ENCODE measurements around the gene GALNT17. TPM values are rescaled to one million over a fixed set of nuclear protein-coding genes. Genes with fewer than 3 reads are reported as not detected.

Gene GALNT17
- total and polyA plus RNA-seq, 12 donors: 0.94 to 37.5 (median 8.1) TPM

DNA sequence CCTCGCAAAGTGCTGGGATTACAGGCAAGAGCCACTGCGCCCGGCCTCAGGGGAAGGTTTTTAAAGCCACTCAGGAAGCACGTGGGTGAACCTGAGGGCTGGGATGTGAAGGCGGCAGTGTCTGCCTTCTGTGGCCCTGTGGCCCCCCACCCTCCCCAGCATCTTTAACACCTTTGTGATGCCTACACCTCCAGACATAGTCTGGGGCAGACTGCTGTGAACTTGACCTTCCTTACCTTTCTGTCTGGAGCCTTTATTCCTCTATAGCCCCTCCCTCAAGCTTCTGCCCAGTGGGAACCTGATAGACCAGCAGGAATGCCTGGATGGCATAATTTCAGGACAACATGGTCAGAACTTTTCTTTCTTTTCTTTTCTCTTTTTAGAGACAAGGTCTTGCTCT lies 550.2 kb downstream of the GALNT17 start:
- H3K27ac ChIP-seq: no peak overlapping the region
- H3K9me3 ChIP-seq (replicated peaks in 1 of 3): no peaks in the 10 kb centered on the region
- H3K4me1 ChIP-seq (replicated peaks in 1 of 2): peaks cover 0 to 6% of the 10 kb centered on the region in 2 donors
- no peak for TF ChIP-seq POLR2A (IDR thresholded peaks at IDR 0.05)
- TF ChIP-seq, protein P1, sequence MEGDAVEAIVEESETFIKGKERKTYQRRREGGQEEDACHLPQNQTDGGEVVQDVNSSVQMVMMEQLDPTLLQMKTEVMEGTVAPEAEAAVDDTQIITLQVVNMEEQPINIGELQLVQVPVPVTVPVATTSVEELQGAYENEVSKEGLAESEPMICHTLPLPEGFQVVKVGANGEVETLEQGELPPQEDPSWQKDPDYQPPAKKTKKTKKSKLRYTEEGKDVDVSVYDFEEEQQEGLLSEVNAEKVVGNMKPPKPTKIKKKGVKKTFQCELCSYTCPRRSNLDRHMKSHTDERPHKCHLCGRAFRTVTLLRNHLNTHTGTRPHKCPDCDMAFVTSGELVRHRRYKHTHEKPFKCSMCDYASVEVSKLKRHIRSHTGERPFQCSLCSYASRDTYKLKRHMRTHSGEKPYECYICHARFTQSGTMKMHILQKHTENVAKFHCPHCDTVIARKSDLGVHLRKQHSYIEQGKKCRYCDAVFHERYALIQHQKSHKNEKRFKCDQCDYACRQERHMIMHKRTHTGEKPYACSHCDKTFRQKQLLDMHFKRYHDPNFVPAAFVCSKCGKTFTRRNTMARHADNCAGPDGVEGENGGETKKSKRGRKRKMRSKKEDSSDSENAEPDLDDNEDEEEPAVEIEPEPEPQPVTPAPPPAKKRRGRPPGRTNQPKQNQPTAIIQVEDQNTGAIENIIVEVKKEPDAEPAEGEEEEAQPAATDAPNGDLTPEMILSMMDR (IDR thresholded peaks at IDR 0.05): no peak
- no peak overlapping the region for H3K4me3 ChIP-seq
- 82 to 87% (median 85%) methylated on average over 3 to 5 of the region's 5 CpGs for WGBS, 4 donors
- no peaks in the 10 kb centered on the region for H3K27me3 ChIP-seq
- intact Hi-C loops (cut with DNase I): no loop called here
- no peaks in the 10 kb centered on the region for H3K36me3 ChIP-seq (replicated peaks in 1 of 2)
- no peak for DNase-seq

DNA sequence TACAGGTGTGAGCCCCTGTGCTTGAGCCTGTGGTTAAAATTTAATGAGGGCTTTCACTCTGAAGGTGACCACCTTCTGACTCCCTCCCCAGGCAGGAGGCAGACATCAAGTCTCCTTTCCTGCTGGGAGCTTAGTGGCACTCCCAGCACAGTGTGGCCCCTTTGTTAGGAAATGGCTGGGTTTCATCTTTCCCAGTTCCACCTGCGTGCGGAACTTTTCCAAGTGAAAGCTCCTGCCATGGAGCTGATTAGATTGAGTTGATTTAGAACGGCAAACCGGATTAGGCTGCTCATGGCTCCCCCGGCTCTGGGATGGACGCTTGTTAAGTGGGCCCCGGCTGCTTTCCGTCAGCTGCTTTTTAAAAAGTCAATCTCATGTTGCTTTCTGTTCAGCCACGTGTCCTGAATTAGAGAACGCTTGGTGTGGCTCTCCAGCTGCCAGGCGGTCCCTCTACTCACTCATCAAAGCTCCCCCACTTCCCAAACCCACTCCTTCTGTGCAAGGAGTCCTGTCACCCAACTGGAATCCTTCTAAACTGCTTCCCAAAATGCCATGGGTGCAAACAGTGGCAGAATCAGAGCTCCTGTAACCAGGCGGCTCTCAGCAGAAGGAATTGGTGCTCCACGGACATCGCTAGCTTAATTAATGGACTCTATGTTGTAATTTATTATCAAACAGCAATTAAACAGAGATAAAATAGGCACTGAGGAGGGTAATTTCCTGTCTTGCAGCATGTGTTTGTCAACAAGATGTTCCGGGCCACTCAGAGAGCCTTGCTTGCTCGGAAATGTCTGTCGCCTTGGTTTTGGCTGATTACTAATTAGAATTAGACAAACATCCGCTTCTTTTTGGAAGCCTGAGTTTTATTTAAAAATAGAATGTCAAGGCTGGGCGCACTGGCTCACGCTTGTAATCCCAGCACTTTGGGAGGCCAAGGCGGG lies 551.2 kb downstream of the GALNT17 start:
- peak overlapping the region in 1 of 5 donors; percentile 61 for H3K27ac ChIP-seq
- no peaks in the 10 kb centered on the region for H3K27me3 ChIP-seq
- H3K4me1 ChIP-seq (replicated peaks in 1 of 2): peaks cover 0 to 6% of the 10 kb centered on the region in 2 donors
- DNase-seq: peak in 4 of 7 donors; percentile 12 to 58 (median 36)
- TF ChIP-seq POLR2A (IDR thresholded peaks at IDR 0.05): no peak
- TF ChIP-seq, protein P1 (IDR thresholded peaks at IDR 0.05): no peak
- intact Hi-C loops (cut with DNase I): no loop called here
- no peak overlapping the region for H3K4me3 ChIP-seq
- H3K36me3 ChIP-seq (replicated peaks in 1 of 2): no peaks in the 10 kb centered on the region
- H3K9me3 ChIP-seq (replicated peaks in 1 of 3): no peaks in the 10 kb centered on the region
- 58 to 71% (median 69%) methylated on average over 21 of the region's 21 CpGs for WGBS, 4 donors

DNA sequence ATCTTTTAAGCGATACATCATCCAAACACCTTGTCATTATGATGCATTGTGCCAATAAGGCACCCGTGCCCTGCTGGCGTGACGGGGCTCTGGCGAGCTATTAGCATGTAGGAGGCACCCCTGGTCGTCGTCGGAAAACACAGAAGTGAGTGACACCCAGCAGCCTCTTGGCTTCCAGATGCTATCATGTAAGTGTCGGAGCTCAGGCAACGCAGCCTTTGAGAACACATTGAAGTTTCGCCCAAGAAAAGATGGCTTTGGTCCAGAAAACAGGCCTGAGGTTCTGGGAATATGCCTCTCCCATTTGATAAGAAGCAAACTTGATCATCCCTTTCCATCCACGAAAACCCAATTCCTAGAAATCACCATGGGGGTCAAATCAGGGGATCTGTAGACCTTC lies 555.3 kb downstream of the GALNT17 start:
- Histone ChIP-seq H3K36me3 (replicated peaks in 1 of 2) (no peaks in the 10 kb centered on the region), H3K9me3 (replicated peaks in 1 of 3) (no peaks in the 10 kb centered on the region), H3K27me3 (no peaks in the 10 kb centered on the region), H3K4me3 (no peak overlapping the region), H3K27ac (no peak overlapping the region), H3K4me1 (replicated peaks in 1 of 2) (peaks cover 0 to 6% of the 10 kb centered on the region in 2 donors)
- no peak for TF ChIP-seq POLR2A (IDR thresholded peaks at IDR 0.05)
- TF ChIP-seq, protein P1 (IDR thresholded peaks at IDR 0.05): no peak
- DNase-seq: no peak
- intact Hi-C loops (cut with DNase I): no loop called here
- 82 to 87% (median 83%) methylated on average over 12 of the region's 12 CpGs for WGBS, 4 donors

DNA sequence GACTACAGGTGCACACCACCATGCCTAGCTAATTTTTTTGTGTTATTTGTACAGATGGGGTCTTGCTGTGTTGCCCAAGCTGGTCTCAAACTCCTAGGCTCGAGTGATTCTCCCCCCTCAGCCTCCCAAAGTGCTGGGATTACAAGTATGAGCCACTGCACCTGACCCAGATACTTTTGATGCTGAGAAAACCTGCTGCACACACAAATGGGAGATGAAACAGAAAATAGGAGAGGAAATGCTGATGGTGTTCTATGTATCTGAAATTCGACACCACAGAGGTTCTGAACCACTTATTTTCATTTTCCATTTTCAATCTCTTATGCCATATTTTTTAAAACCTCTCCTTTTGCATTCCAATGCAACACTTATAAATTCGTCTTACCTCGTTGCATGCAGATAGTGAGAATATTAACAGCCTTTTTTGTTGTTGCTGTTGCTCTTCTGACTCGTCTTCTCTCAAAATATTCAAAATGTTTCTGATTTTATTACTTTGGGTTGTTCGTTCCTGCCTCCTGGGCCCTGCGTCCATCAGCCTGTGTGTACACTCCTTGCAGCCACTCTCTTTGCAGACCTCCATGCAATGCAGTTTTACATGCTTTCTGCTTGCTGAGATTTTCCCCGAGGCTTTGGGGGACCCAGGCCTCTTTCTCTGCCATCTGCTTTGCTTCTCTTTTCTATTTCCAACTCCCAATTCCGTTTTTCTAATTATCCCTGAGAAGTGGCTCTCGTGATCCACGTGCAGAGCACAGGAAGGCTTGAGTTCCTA lies 556.1 kb downstream of the GALNT17 start:
- H3K27me3 ChIP-seq: no peaks in the 10 kb centered on the region
- TF ChIP-seq, protein P1 (IDR thresholded peaks at IDR 0.05): no peak
- no peak for TF ChIP-seq POLR2A (IDR thresholded peaks at IDR 0.05)
- 65 to 75% (median 69%) methylated on average over 11 of the region's 11 CpGs for WGBS, 4 donors
- no peak overlapping the region for H3K4me3 ChIP-seq
- H3K27ac ChIP-seq: no peak overlapping the region
- intact Hi-C loops (cut with DNase I): no loop called here
- DNase-seq: no peak
- no peaks in the 10 kb centered on the region for H3K36me3 ChIP-seq (replicated peaks in 1 of 2)
- no peaks in the 10 kb centered on the region for H3K9me3 ChIP-seq (replicated peaks in 1 of 3)
- peaks cover 0 to 2% of the 10 kb centered on the region in 2 donors for H3K4me1 ChIP-seq (replicated peaks in 1 of 2)
